K562 (cell line): ENCODE data around the gene PHOSPHO1. TPM values are rescaled to one million over a fixed set of nuclear protein-coding genes. Genes with fewer than 3 reads are reported as not detected.

ENCODE experiments used
- CBFB ChIP-seq: sonication (generic); formaldehyde crosslinking; IDR thresholded peaks from 2 replicates; pipeline ENCODE4 v1.4.0; 2020; ENCODE audit warnings: mild to moderate bottlenecking, missing genetic modification reagents
- CHAMP1 ChIP-seq: fragments of 450-650 bp; IDR thresholded peaks from 2 replicates; pipeline ENCODE4 v1.6.1; 2016; ENCODE audit warnings: mild to moderate bottlenecking
- CHD2 ChIP-seq: IDR thresholded peaks from 2 replicates; pipeline ENCODE4 v1.6.1; 2011; ENCODE audit warnings: low read depth, low read length
- E4F1 ChIP-seq: fragments of 250-450 bp; sonication (Bioruptor Pico); IDR thresholded peaks from 2 replicates; pipeline ENCODE4 v1.5.0; 2021; ENCODE audit warnings: mild to moderate bottlenecking, borderline replicate concordance
- EGR1 ChIP-seq: fragments of 450-650 bp; conservative IDR thresholded peaks from 2 replicates; pipeline ENCODE4 v1.6.1; 2017; ENCODE audit warnings: mild to moderate bottlenecking
- EHMT2 ChIP-seq: fragments of 450-650 bp; IDR thresholded peaks from 2 replicates; pipeline ENCODE4 v1.6.1; 2018; ENCODE audit warnings: antibody characterized with exemption
- ILK ChIP-seq: fragments of 450-650 bp; IDR thresholded peaks from 2 replicates; pipeline ENCODE4 v1.6.1; 2016; ENCODE audit warnings: missing genetic modification characterization, low read depth, mild to moderate bottlenecking, missing compliant biosample characterization, moderate library complexity, borderline replicate concordance
- JUN ChIP-seq, 2 experiments: sonication (generic) in 1 of 2; formaldehyde crosslinking in 1 of 2; IDR thresholded peaks; 2 replicates each; pipeline versions ENCODE4 v1.6.1 to v1.8.0; 2012 to 2022; ENCODE audit warnings: borderline replicate concordance in 2 of 2, mild to moderate bottlenecking in 2 of 2, improper control_type of control experiment in 1 of 2, low read depth in 1 of 2, low read length in 1 of 2, missing genetic modification reagents in 1 of 2
- LEF1 ChIP-seq: fragments of 450-650 bp; IDR thresholded peaks from 2 replicates; pipeline ENCODE4 v1.6.1; 2016; ENCODE audit warnings: mild to moderate bottlenecking
- POLR2AphosphoS5 ChIP-seq: IDR thresholded peaks from 2 replicates; pipeline ENCODE4 v1.6.1; 2011; ENCODE audit warnings: mild to moderate bottlenecking, low read depth, low read length, moderate library complexity; ENCODE audit not compliant: control insufficient read depth, insufficient read depth
- PPARD ChIP-seq: fragments of 250-450 bp; sonication (Bioruptor Pico); IDR thresholded peaks from 2 replicates; pipeline ENCODE4 v1.8.0; 2022; ENCODE audit warnings: inconsistent platforms, mild to moderate bottlenecking, moderate library complexity
- ZNF3 ChIP-seq: fragments of 250-450 bp; sonication (Bioruptor Pico); IDR thresholded peaks from 2 replicates; pipeline ENCODE4 v1.5.0; 2021; ENCODE audit warnings: mild to moderate bottlenecking, moderate library complexity
- ZNF395 ChIP-seq: fragments of 200-800 bp; sonication (Bioruptor generic); IDR thresholded peaks from 2 replicates; pipeline ENCODE4 v1.6.1; 2017; ENCODE audit warnings: missing genetic modification characterization, missing compliant biosample characterization
- ZNF592 ChIP-seq: fragments of 450-650 bp; IDR thresholded peaks from 2 replicates; pipeline ENCODE4 v1.6.1; 2017; ENCODE audit warnings: antibody characterized with exemption, mild to moderate bottlenecking
- polyA plus RNA-seq, 8 experiments: library from polyadenylated mRNA; depleted of rRNA in 4 of 8; stranded (reverse) in 5 of 8; unstranded in 3 of 8; fragments of >200 nt; fragmentation: Nextera tagmentation in 2 of 8; fragmentation: Illumina TruSeq in 1 of 8; extraction: Ambion mirVana in 2 of 8; extraction: Trizol in 1 of 8; gene quantifications; 2 replicates each; pipeline versions ENCODE4 v1.2.1 to v1.2.3, GENCODE V29; 2011 to 2014; ENCODE audit warnings: inconsistent platforms in 1 of 8, missing spikeins in 1 of 8
- total RNA-seq, 7 experiments: library from RNA; depleted of rRNA in 6 of 7; stranded (reverse); fragments of >200 nt in 6 of 7; fragmentation: Illumina TruSeq in 2 of 7; extraction: Trizol in 2 of 7; gene quantifications; 2 replicates each; pipeline versions ENCODE4 v1.2.1 to v1.2.3, GENCODE V29; 2011 to 2021; ENCODE audit warnings: low replicate concordance in 1 of 7
- TF ChIP-seq, protein P1 (sequence below): fragments of 250-450 bp; sonication (Bioruptor Pico); IDR thresholded peaks from 2 replicates; pipeline ENCODE4 v1.8.0; 2022; ENCODE audit warnings: inconsistent platforms

PHOSPHO1 gene
- total and polyA plus RNA-seq, 9 of the 15 experiments (the other 6 are each of a cell fraction or from before 2014, with no cell fraction given): 0.06 to 0.07 TPM; not detected in 7

DNA sequence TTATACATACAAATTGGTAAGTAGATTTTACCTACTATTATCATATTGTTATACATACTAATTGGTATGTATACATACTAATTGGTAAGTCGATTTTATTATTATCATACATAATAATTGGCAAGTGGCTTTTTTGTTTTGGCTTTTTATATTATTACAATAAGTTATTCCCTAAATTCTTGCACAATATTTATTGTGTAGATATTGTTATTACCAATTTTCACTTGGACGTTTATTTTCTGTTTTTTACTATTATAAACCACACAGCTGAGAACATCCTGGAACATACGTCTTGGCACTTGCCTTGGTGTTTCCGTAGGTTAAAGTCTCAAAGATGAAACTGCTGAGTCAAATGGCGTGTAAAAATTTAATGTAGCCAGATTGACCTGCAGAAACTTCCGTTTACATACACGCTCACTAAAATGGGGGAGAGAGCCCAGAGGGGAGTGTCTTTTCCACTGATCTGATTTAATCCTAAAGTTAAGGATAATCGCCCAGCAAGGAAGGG lies 39.1 kb downstream of the PHOSPHO1 start (continued):
- TF ChIP-seq EGR1 (no peak), EHMT2 (no peak), E4F1 (CRISPR knock-in tag) (no peak), ZNF3 (CRISPR knock-in tag) (no peak), LEF1 (no peak; the same call in 1 of the 2 replicates), ZNF395 (no peak), CHAMP1 (no peak), CBFB (no peak), PPARD (CRISPR knock-in tag) (no peak), POLR2AphosphoS5 (no peak), JUN (IDR thresholded peaks at IDR 0.05; ENCODE audit: borderline replicate concordance, low read depth, low read length) (peak; percentile 29; the same call in 1 of the 2 replicates), JUN (CRISPR knock-in tag; IDR thresholded peaks at IDR 0.05; ENCODE audit: borderline replicate concordance) (no peak), ILK (no peak), CHD2 (no peak), ZNF592 (no peak)
- TF ChIP-seq, protein P1, sequence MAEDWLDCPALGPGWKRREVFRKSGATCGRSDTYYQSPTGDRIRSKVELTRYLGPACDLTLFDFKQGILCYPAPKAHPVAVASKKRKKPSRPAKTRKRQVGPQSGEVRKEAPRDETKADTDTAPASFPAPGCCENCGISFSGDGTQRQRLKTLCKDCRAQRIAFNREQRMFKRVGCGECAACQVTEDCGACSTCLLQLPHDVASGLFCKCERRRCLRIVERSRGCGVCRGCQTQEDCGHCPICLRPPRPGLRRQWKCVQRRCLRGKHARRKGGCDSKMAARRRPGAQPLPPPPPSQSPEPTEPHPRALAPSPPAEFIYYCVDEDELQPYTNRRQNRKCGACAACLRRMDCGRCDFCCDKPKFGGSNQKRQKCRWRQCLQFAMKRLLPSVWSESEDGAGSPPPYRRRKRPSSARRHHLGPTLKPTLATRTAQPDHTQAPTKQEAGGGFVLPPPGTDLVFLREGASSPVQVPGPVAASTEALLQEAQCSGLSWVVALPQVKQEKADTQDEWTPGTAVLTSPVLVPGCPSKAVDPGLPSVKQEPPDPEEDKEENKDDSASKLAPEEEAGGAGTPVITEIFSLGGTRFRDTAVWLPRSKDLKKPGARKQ (CRISPR knock-in tag): no peak
